ENCODE measurements around the gene ZNF746.
A peak's percentile ranks its signal among the peaks of the same experiment; 100 is the strongest.

The ZNF746 gene

DNA sequence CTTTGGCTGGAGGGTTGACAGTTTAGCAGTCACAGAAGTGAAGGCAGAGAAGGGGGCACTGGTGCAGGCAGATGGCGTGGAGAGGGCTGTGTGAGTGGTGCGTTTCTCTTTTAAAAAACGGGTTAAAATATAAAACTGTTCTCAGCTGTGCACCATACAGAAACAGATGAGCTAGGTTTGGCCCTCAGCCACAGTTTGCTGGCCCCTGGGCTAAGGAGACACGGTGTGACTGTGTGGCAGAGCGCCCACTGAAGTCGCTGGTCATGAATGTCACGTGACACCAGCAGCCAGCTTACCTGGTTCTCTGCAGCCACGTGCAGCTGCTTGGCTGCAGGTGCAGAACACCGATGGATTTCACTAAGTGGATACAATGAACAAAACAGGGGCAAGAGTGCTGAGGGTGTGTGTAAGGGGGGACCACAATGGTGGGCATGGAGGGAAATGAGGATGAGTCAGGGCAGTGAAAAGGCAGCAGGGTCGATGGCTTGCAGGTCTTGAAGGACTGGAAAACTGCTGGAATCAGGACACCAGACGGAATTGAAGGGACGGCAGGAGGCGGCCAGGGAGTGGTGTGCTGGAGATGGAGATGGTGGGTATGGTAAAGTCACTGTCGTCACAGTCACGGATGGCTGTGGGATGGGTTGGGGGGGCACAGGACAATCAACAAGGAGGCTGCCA, 7.4 kb downstream of the ZNF746 start:
- DNase-seq (ENCODE audit: low read depth in 2 of 2) = no peak

DNA sequence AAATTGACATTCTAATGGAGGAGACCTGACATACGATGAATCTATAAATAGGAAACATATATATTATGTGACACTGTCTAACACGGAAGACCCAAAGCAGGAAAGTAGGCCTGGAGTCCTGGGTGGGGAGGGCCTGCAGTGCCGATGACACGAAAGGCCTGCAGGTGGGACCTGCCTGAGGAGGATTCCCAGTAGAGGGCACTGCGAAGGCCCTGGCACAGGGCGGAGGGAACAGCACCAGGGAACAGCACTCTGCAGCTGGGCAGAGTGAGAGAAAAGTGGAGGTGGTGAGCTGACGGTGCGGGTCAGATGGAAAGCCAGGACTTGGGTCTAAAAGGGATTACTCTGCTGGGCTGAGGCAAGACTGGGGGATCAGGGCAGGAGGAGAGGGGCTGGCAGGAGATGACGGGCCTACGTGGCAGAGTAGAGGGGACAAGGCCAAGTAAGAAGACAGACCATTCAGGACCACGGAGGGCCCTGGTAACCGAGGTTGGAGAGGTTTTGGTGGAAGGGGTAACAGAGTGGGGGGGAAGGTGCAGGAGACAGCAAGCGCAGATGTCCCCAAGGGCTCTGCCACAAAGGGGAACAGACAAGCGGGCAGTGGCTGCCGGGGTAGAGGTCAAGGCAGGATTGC, 8.1 kb downstream of the ZNF746 start:
- DNase-seq (ENCODE audit: low read depth in 2 of 2) = no peak

DNA sequence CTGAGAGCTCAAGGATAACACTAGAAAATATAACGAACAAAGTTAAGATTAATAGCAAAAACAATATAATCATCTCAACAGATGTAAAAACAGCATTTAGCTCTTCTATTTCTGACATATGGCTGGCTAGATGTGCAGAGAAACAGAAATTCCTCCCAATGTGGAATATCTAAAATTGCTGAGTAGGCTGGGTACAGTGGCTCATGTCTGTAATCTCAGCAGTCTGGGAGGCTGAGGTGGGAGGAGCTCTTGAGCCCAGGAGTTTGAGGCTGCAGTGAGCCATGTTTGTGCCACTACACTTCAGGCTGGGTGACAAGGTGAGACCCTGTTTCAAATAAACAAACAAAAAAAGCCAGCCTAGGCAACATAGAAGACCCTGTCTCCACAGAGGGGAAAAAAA, 18.0 kb downstream of the ZNF746 start:
- no peak for DNase-seq (ENCODE audit: low read depth in 2 of 2)

DNA sequence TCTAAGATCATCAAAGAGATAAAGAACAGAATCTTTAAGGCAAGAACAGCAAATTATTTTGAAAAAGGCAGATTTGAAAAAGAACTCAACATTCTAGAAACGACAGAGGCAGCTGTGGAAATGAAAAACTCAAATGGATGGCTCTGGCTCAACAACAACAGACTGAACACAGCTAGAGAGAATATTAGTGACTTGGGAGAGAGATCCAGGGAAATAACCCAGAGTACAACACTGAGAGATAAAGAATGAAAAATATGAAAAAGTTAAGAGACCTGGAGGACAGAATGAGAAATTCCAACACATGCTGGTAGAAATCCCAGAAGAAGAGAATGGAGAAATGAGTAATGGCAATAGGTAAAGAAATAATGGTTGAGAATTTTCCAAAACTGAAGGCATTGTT, 18.9 kb downstream of the ZNF746 start:
- DNase-seq (ENCODE audit: low read depth in 2 of 2) = no peak

DNA sequence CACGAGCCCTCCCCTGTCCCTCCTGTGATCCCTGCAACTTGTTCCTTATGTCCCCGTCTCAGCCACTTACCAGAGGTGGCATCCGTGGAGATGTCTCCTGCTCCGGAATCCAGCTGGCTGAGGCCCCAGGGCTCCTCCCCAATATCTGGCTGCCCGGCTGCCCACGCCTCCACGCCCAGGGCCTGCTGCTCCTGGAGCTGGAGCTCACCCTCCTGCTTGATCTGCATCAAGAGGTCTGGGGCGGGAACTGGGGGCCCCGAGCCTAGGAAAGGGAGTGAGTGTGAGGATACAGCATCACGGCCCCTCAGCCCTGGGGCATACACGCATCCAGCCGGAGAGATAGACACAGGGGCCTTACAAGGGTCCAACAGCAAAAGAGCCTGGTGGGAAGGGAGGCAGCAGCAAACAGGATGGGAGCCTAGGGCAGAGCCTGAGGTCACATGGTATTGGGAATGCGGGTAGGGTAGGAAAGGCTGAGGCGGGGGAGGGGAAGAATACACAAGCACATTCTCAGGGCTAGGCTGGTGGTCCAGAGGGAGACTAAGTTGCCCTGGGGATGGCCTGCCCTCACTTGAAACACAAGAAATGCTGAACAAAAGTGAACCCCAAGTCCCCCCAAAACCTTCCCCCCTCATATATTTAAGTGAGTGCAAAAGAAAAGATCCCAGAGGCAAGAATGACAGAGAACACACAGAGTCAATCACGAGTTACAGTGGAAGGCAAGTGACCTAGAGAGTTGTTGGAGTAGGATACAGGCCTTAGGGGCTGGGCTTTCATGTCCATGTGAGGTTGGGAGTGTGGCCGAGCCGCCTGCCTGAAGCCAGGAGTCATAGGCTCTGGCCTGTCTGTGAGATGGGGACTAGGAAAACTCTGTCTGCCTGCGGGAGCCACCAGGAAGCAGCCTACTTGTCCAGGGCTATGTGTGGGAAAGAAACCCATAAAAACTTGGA, 19.8 kb downstream of the ZNF746 start:
- DNase-seq (ENCODE audit: low read depth in 2 of 2) = no peak

DNA sequence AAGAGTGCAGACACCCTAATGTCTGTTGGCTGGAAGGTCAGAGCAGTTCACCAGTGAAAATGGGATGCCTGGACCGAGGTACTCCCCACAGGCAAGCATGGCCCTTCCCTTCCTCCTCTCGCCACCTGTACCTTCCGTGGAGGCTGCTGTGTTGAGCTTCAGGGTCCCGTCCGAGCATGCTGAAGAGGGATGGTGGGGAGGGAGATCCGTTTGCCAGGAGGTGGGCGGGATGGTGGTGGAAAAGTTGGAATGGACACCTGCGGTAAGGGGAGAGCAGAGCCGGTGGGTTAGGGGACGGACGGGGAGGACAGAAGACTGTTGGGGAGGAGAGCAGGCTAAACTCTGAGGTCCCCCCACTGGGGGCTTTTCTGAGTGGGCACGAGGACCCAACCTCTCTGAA, 20.8 kb downstream of the ZNF746 start:
- DNase-seq (ENCODE audit: low read depth in 2 of 2) = no peak

DNA sequence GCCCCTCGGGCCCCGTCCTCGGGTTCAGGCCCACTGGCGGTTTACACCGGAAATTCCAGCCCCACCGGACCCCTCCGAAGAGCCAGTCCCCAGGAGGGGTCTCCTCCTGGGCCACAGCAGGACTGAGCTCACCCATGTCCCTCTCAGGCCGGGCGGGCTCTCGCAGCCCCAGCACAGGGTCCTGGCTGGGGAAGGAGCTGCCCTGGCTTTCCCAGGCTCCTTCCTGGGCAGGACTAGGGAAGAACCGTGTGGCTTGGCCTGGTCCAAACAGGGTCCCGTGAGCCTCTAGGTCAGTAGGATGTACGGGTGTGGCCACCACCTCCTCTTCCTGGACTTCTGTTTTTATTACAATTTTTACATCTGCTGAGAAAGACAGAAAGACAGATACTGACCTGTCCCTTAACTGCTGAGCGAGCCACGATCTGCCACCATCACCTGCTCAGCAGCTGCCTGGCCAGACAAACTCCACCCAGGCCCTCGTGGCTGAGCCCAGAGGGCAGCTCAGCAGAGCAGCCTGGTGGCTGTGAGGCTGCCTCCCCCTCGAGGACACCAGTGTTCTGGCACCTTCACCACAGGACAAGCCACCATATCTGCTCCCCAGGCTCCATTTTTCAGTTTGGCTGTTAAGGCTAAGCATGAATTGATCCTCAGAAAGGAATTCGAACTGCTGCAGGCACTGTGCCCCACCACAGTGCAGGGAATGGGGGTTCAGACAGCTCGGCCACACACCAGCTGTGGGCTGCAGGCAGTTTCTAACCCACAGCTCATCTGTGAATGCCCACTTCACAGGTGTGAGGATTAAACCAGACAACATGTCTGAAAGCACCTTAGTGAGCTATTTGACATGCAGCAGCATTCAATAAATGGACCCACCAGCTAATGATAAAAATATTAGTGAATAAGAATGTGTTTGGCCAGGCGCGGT, 22.2 kb downstream of the ZNF746 start:
- DNase-seq (ENCODE audit: low read depth in 2 of 2) = no peak

DNA sequence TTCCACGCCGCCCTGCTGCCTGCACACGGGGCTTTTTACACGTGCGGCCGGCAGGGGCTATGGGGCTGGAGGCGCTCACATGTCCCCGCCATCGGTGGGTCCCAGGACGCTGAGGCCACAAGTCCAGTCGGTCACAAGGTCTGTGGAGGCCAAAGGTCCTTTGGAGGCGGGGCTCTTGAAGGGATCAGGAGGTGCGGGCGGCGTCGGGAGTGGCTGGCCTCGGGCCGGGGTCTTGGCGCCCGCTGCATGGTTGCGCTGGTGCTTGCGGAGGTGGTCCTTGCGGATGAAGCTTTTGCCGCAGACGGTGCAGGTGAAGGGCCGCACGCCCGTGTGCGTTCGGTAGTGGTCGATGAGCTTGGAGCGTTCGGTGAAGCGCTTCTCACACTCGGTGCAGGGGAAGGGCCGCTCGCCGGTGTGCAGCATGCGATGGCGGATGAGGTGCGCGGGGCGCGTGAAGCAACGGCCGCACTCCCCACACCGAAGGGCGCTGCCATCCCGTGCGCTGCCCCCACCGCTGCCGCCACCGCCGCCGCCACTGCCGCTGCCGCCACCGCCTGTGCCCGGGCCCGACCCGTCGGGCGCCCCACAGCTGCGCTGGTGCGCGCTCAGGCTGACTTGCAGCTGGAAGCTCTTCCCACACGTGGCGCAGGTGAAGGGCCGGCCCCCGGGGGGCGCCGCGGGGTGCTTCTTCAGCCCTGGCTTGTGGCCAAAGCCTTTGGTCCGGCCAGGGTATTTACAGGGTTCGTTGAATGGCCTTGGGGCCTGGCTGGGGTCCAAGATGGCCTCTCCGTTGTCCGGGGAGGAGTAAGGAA, 23.1 kb downstream of the ZNF746 start:
- DNase-seq (ENCODE audit: low read depth in 2 of 2) = no peak

DNA sequence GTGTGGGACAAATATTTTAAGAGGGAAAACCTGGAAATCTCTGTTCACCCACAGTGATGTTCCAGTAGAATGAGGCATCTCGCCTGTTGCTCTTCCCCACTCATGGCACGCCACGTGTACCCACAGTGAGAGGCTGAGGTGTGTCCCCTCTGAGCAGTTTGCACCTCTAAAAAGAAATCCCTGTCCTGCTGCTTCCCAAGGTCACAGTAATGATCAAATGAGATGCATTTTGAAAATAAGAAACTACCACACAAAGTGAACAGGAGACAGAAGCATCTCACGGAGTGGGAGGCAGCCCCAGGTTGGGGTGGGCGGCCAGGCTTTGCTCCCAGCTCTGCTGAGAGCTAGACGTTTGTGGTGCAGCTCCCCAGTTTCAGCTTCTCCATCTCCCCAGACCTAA, 24.4 kb downstream of the ZNF746 start:
- DNase-seq (ENCODE audit: low read depth in 2 of 2) = no peak

DNA sequence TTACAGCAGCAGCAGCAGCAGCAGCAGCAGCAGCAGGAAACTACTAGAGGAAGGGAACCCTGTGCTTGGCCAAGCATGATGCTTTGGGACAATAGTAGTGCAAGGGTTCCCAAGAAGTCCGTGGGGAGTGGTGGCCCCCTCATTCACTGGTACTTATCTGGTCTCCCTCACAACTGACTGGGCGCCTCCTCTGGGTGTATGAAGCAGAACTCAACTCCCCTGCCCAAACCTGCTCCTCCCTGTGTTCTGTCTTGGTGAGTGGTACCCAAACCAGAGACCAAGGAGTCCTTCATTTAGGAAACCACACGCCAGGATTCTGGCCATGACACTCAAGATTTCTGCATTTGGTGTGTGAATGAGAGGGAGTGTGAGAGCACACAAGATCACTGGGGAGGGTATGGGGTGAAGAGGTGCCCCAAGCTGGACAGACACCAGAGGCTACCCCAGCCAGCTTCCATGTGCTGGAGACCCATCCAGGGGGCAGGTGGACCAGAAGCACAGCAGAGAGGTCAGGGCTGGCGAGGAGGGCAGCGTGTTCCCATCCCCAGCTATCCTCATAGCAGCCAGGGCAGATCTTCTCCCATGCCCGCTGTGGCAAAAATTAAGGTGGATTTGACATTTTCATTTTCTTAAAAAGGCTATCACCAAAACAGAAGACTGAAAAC, 26.2 kb downstream of the ZNF746 start:
- DNase-seq (ENCODE audit: low read depth in 2 of 2) = no peak

DNA sequence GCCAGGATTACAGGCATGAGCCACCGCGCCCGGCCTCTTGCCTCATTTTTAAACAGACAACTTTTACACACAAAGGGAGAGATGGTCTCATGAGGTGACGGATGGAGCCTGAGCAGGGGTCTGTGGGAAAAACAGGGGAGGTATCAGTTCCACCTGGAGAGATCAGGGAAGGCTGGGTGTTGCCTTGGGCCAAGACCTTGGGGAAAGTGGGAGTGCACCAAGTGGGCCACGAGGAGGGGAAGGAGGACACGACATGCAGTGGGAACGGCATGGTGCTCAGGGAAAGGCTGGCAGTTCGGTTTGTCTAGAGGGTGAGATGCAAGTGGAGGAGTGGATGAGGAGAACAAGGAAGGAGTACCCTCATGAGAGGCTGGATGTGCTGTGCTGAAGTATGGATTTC, 27.8 kb downstream of the ZNF746 start:
- no peak for DNase-seq (ENCODE audit: low read depth in 2 of 2)

DNA sequence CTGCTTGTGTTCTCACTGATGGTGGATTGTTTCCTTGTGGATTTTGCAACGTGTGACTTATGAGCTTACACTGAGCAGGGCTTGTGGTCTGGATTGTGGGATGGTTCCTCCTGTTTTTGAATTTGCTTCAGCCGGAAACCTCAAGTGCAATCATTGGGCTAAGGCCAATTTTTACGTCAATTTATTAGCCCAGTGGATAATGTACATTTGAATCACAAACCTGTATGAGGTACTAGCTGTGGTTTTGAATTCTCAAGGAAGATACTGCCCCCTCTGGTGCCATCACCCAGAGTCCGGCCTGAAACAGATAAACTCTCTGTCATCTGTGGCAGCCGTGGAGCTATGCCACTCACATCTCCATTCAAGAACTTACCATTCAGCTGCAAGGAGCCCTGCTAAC, 29.4 kb downstream of the ZNF746 start:
- no peak for DNase-seq (ENCODE audit: low read depth in 2 of 2)

DNA sequence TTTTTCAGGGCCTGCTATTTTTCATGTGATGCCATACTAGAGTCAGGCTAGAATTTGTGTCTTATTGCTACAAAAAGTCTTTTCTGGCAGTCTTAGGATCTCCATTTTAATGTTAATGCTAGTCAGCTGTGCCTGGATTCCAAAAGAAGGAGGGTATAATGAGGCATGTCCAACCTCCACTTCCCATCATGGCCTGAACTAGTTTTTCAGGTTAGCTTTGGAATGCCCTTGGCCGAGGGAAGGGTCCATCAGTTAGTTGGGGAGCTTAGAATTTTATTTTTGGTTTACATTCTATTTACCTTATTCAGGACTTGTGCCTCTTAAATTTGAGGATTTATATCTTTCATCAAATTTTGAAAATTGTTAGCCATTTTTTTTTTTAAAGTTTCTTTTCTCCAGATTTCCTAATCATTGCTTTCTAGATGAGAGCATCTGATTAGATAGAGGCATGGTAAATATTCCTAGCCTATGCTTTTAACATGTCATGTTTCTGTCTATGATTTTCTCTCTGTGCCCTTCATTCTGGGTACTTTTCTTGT, 30.2 kb downstream of the ZNF746 start:
- DNase-seq (ENCODE audit: low read depth in 2 of 2) = no peak

DNA sequence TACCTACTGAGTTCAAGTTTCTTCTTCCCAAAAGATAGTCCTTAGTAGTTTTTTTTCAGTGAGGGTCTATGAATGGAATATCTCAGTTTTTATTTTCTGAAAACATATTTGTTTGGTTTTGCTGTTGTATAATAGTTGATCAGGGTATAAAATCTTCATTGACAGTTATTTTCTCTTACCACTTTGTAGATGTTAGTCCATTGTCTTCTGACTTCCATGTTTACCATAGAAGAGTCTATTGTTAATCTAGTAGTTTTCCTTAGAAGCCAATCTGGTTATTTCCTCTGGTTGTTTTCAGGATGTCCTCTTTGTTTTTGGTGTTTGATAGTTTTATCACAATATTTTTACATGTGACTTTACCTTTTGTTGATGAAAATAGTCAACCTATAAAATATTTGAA, 31.2 kb downstream of the ZNF746 start:
- no peak for DNase-seq (ENCODE audit: low read depth in 2 of 2)

DNA sequence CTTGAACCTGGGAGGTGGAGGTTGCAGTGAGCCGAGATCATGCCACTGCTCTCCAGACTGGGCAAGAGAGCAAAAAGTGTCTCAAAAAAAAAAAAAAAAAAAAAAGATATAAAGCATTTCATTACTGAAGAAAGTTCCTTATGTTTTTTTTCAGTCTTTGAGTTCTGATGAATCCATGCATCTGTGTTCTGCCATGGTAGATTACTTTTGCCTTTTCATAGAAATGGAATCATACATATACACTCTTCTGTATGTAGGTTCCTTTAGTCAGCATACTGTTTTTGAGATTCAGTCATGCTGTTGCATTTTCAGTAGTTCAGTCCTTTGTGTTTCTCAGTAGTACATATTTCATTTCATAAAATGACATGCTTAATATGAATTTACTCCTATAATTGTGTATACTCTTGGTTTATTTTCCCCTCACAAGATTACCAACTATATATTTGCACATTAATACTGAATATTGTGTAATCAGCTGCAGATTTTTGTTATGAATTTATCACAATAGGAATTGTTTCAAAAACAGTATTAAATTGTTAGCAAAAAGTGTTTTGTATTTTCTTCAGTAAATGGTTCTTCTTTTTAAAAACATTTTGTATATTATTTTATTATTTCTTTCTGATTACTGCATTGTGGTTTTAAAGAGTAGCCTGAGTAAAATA, 34.0 kb downstream of the ZNF746 start:
- no peak for DNase-seq (ENCODE audit: low read depth in 2 of 2)

DNA sequence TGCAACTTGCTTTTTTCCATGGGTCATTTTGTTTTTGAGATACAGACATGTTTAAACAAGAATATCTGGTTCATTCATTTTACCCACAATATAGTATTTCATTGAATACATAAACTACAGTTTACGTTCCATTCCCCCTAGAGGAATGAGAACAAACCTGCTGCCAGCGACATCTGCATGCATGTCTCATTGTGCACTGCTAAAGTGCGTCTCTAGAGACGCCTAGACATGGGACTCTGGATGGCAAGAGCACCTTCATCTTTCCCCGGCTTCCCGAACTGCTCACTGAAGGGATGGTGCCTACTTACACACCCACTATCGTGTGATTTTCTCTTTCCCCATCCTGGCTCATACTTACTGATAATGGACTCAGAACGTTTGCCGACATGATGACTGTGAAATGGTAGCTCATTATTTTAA, 35.5 kb downstream of the ZNF746 start:
- DNase-seq (ENCODE audit: low read depth in 2 of 2) = no peak

DNA sequence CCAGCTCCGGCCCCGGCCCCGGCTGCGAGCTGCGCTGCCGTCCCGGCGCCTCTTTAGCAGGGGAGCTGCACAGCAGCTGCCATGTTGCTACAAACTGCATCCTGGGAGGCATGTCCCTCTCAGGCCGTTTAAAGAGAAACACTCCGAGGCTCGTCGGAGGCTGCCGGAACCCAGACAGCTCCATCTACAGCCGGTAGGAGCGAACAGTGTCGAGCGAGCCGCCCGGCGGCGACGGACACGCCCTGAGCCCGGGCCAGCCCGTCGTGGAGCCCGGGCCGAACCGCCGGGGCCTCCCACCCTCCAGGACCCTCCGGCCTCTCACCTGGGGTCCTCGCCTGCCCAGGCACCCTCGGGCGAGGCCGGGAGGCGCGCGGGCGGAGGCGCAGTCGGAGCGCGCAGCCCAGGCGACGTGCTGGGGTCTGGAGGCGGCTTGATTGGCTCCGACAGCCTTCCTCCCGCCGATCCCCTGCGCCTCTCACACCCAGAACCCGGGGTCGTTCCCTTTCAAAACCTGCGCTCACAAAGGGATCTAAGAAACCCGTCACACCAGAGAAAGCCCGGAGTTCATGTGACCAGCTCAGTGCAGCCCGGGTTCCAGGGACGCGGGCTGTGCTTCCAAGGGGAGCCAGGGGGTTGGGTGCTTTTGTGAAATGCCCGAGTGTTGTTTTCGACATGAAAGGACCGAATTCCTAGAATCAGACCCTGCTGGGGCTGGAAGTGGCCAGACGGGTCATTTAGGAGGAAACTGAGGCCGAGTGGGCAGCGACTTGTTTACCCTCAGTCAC, 36.9 kb downstream of the ZNF746 start, which contains the start of gene ZNF777:
TSS of gene ZNF777 (minus strand) at position 570 of the 785 bp plus-strand sequence. CDS start 5,040 bp downstream, outside the sequence.
- DNase-seq (ENCODE audit: low read depth in 2 of 2) = peak; percentile 71 to 76

All from stimulated activated CD4-positive, alpha-beta T cell treated with anti-CD3 and anti-CD28 coated beads, Interleukin-15, amount 100 ng/mL, for 48 hours (primary cell).